Measurements from ENCODE around the gene EBLN2. TPM values are rescaled to one million over a fixed set of nuclear protein-coding genes. Genes with fewer than 3 reads are reported as not detected.

The EBLN2 gene
- total RNA-seq, 4 donors from 2014 or later = 4.7 to 20.5 (median 11.3) TPM

- no peak overlapping the region for H3K27ac ChIP-seq
- no peaks in the 10 kb centered on the region for H3K27me3 ChIP-seq
- H3K36me3 ChIP-seq = no peaks in the 10 kb centered on the region
- TF ChIP-seq POLR2A (IDR thresholded peaks at IDR 0.05) = no peak
- TF ChIP-seq CTCF (IDR thresholded peaks at IDR 0.05) = no peak
- intact Hi-C loops (cut with DNase I; ENCODE audit: low total_unique reads) = no loop called here
- H3K4me1 ChIP-seq = peaks cover 0 to 5% of the 10 kb centered on the region in 2 donors
- no peak overlapping the region for H3K4me3 ChIP-seq
- DNase-seq = no peak
- H3K9me3 ChIP-seq = no peaks in the 10 kb centered on the region
Measured at GRCh38 chr3:73046195-73046594, 15.3 kb upstream of the EBLN2 start.

GRCh38 chr3:73049319-73049718 lies 12.1 kb upstream of the EBLN2 start:
- TF ChIP-seq POLR2A (IDR thresholded peaks at IDR 0.05) (no peak), CTCF (IDR thresholded peaks at IDR 0.05) (no peak)
- Histone ChIP-seq H3K9me3 (no peaks in the 10 kb centered on the region), H3K4me1 (peaks cover 0 to 5% of the 10 kb centered on the region in 2 donors), H3K36me3 (no peaks in the 10 kb centered on the region), H3K4me3 (no peak overlapping the region), H3K27me3 (no peaks in the 10 kb centered on the region), H3K27ac (no peak overlapping the region)
- DNase-seq = no peak
- intact Hi-C loops (cut with DNase I; ENCODE audit: low total_unique reads) = no loop called here

GRCh38 chr3:73052857-73053256 lies 8.6 kb upstream of the EBLN2 start:
- intact Hi-C loops (cut with DNase I; ENCODE audit: low total_unique reads) = no loop called here
- no peak overlapping the region for H3K27ac ChIP-seq

GRCh38 chr3:73055583-73055982 lies 5.9 kb upstream of the EBLN2 start:
- no peaks in the 10 kb centered on the region for H3K9me3 ChIP-seq
- no peak overlapping the region for H3K4me3 ChIP-seq
- no peaks in the 10 kb centered on the region for H3K4me1 ChIP-seq
- no peak for TF ChIP-seq POLR2A (IDR thresholded peaks at IDR 0.05)
- TF ChIP-seq CTCF (IDR thresholded peaks at IDR 0.05) = no peak
- H3K36me3 ChIP-seq = no peaks in the 10 kb centered on the region
- intact Hi-C loops (cut with DNase I; ENCODE audit: low total_unique reads) = no loop called here
- no peak for DNase-seq
- H3K27me3 ChIP-seq = no peaks in the 10 kb centered on the region
- H3K27ac ChIP-seq = no peak overlapping the region

More at GRCh38 chr3:73052857-73053256, 8.6 kb upstream of the EBLN2 start:
- Histone ChIP-seq H3K27me3 (no peaks in the 10 kb centered on the region), H3K4me3 (no peak overlapping the region), H3K4me1 (no peaks in the 10 kb centered on the region), H3K9me3 (no peaks in the 10 kb centered on the region), H3K36me3 (no peaks in the 10 kb centered on the region)
- DNase-seq = no peak
- TF ChIP-seq CTCF (IDR thresholded peaks at IDR 0.05) = no peak
- TF ChIP-seq POLR2A (IDR thresholded peaks at IDR 0.05) = no peak

GRCh38 chr3:73056014-73056844 lies 5.2 kb upstream of the EBLN2 start:
- no peak overlapping the region for H3K27ac ChIP-seq
- no peaks in the 10 kb centered on the region for H3K36me3 ChIP-seq
- no peaks in the 10 kb centered on the region for H3K27me3 ChIP-seq
- TF ChIP-seq CTCF (IDR thresholded peaks at IDR 0.05) (peak; percentile 45 to 57 (median 53)), POLR2A (IDR thresholded peaks at IDR 0.05) (no peak)
- no peaks in the 10 kb centered on the region for H3K9me3 ChIP-seq
- intact Hi-C loops (cut with DNase I; ENCODE audit: low total_unique reads) = no loop called here
- DNase-seq = no peak
- H3K4me1 ChIP-seq = no peaks in the 10 kb centered on the region
- no peak overlapping the region for H3K4me3 ChIP-seq
